Body of pancreas (tissue), 4 donors: ENCODE results near the gene TTC1. TPM values are rescaled to one million over a fixed set of nuclear protein-coding genes. Genes with fewer than 3 reads are reported as not detected.

Experiments used
- ATAC-seq: fragments of 150-250 bp; one replicate; pipeline ENCODE4 v1.9.1; 2016
- DNase-seq, 4 donors: peaks; one replicate each; pipeline ENCODE4 v3.0.0-alpha.2; 2019
- H3K27ac ChIP-seq, 4 donors: fragments of 200-600 bp; sonication (generic); 1 replicate in 3 of 4; 2 replicates in 1 of 4; pipeline versions ENCODE4 v1.5.1 to v1.6.1; 2016 to 2019; ENCODE audit warnings: mild to moderate bottlenecking in 1 of 4, mixed read lengths in 1 of 4, moderate library complexity in 1 of 4
- H3K27me3 ChIP-seq, 2 donors: fragments of 200-600 bp; sonication (generic); one replicate each; pipeline ENCODE4 v1.6.0; 2016; ENCODE audit warnings: mild to moderate bottlenecking in 1 of 2
- H3K36me3 ChIP-seq, 2 donors: fragments of 200-600 bp; sonication (generic); replicated peaks in 1 of 2; 2 replicates each; pipeline ENCODE4 v1.5.1; 2016; ENCODE audit warnings: low read depth in 2 of 2; ENCODE audit not compliant: insufficient read depth in 1 of 2
- H3K4me1 ChIP-seq: fragments of 200-600 bp; sonication (generic); one replicate; pipeline ENCODE4 v1.6.0; 2016
- H3K4me3 ChIP-seq, 2 donors: fragments of 200-600 bp; sonication (generic); 1 replicate in 1 of 2; 2 replicates in 1 of 2; pipeline ENCODE4 v1.5.1; 2016 to 2019
- H3K9me3 ChIP-seq, 3 donors: fragments of 200-600 bp; sonication (generic); 1 replicate in 2 of 3; 2 replicates in 1 of 3; pipeline ENCODE4 v1.5.1; 2016
- CTCF ChIP-seq, 7 experiments: fragments of 450-650 bp in 4 of 7; fragments of 200-600 bp in 3 of 7; sonication (generic) in 3 of 7; IDR thresholded peaks; one replicate each; pipeline ENCODE4 v1.5.1; 2016 to 2019; ENCODE audit warnings: antibody characterized with exemption in 7 of 7
- POLR2A ChIP-seq, 3 donors: fragments of 450-650 bp; IDR thresholded peaks; one replicate each; pipeline ENCODE4 v1.6.1; 2016; ENCODE audit warnings: antibody characterized with exemption in 3 of 3, mild to moderate bottlenecking in 2 of 3
- WGBS, 2 donors: methylation state at CpG; one replicate each; pipeline ENCODE4 v1.1.5; 2017; 5-methylcytosine and 5-hydroxymethylcytosine counted together
- intact Hi-C: fragments of 100-400 bp; cut with DNase I; formaldehyde crosslinking; loops from one replicate; pipeline ENCODE4 v1.15.1; 2023
- total RNA-seq, 2 donors: library from RNA; depleted of rRNA; stranded (reverse); fragments of >200 nt; gene quantifications; one replicate each; pipeline ENCODE4 v1.1.0, GENCODE V29; 2016

The TTC1 gene
- total RNA-seq, 2 donors from 2014 or later = 11.2 to 26.4 TPM

GRCh38 chr5:160083501-160083900, 74.6 kb downstream of the TTC1 start:
- Histone ChIP-seq H3K27me3 (no peaks in the 10 kb centered on the region), H3K27ac (peak overlapping the region in 2 of 4 donors; percentile 30 to 38), H3K4me1 (peaks cover 10% of the 10 kb centered on the region), H3K36me3 (peaks cover 0 to 2% of the 10 kb centered on the region in 2 donors), H3K4me3 (no peak overlapping the region), H3K9me3 (no peaks in the 10 kb centered on the region)
- 75 to 79% methylated on average over 3 of the region's 3 CpGs for WGBS, 2 donors
- intact Hi-C loops = no loop called here
- DNase-seq (no peak), ATAC-seq (no peak)
- TF ChIP-seq CTCF (IDR thresholded peaks at IDR 0.05) = no peak
- TF ChIP-seq POLR2A (IDR thresholded peaks at IDR 0.05) = no peak

- H3K27me3 ChIP-seq = no peaks in the 10 kb centered on the region
- TF ChIP-seq POLR2A (IDR thresholded peaks at IDR 0.05) (no peak), CTCF (IDR thresholded peaks at IDR 0.05) (no peak)
- no peak overlapping the region for H3K4me3 ChIP-seq
- H3K4me1 ChIP-seq = peaks cover 10% of the 10 kb centered on the region
- no peaks in the 10 kb centered on the region for H3K9me3 ChIP-seq
- no peaks in the 10 kb centered on the region for H3K36me3 ChIP-seq
- intact Hi-C loops = no loop called here
- no peak overlapping the region for H3K27ac ChIP-seq
- no peak for ATAC-seq
- no peak for DNase-seq
- 92 to 95% methylated on average over 1 of the region's 1 CpG for WGBS, 2 donors
These were observed 75.2 kb downstream of the TTC1 start for GRCh38 chr5:160084144-160084543.

GRCh38 chr5:160087199-160087598, 78.3 kb downstream of the TTC1 start:
- no peaks in the 10 kb centered on the region for H3K27me3 ChIP-seq
- peak overlapping the region in 1 of 4 donors; percentile 32 for H3K27ac ChIP-seq
- peaks cover 0 to under 1% of the 10 kb centered on the region in 2 donors for H3K36me3 ChIP-seq
- no peaks in the 10 kb centered on the region for H3K9me3 ChIP-seq
- intact Hi-C loops = no loop called here
- H3K4me1 ChIP-seq = peaks cover 10% of the 10 kb centered on the region
- WGBS, 2 donors = 73 to 80% methylated on average over 1 of the region's 1 CpG
- no peak overlapping the region for H3K4me3 ChIP-seq
- ATAC-seq = peak; percentile 62
- TF ChIP-seq CTCF (IDR thresholded peaks at IDR 0.05) = no peak
- TF ChIP-seq POLR2A (IDR thresholded peaks at IDR 0.05) = no peak
- no peak for DNase-seq

- peaks cover 6 to 9% of the 10 kb centered on the region in 2 donors for H3K36me3 ChIP-seq
- no peak for TF ChIP-seq POLR2A (IDR thresholded peaks at IDR 0.05)
- no peak for TF ChIP-seq CTCF (IDR thresholded peaks at IDR 0.05)
- ATAC-seq (no peak), DNase-seq (no peak)
- H3K27me3 ChIP-seq = no peaks in the 10 kb centered on the region
- H3K4me3 ChIP-seq = no peak overlapping the region
- no peaks in the 10 kb centered on the region for H3K4me1 ChIP-seq
- 71 to 78% methylated on average over 1 of the region's 1 CpG for WGBS, 2 donors
- no peak overlapping the region for H3K27ac ChIP-seq
- H3K9me3 ChIP-seq = no peaks in the 10 kb centered on the region
- intact Hi-C loops = no loop called here
These were observed 79.9 kb downstream of the TTC1 start for GRCh38 chr5:160088805-160089204.

GRCh38 chr5:160089531-160089930, 80.6 kb downstream of the TTC1 start:
- no peak overlapping the region for H3K27ac ChIP-seq
- H3K4me3 ChIP-seq = no peak overlapping the region
- no peaks in the 10 kb centered on the region for H3K4me1 ChIP-seq
- 87 to 97% methylated on average over 2 of the region's 2 CpGs for WGBS, 2 donors
- TF ChIP-seq CTCF (IDR thresholded peaks at IDR 0.05) (no peak), POLR2A (IDR thresholded peaks at IDR 0.05) (no peak)
- no peak for ATAC-seq
- no peak for DNase-seq
- intact Hi-C loops = no loop called here
- no peaks in the 10 kb centered on the region for H3K9me3 ChIP-seq
- peaks cover 6 to 9% of the 10 kb centered on the region in 2 donors for H3K36me3 ChIP-seq
- no peaks in the 10 kb centered on the region for H3K27me3 ChIP-seq
